Measurements from ENCODE around the gene ABHD16A.

The ABHD16A gene

GRCh38 chr6:31717499-31718222 is 14.5 kb upstream of the ABHD16A start:
- TF ChIP-seq CTCF (IDR thresholded peaks at IDR 0.05), result no peak
- intact Hi-C loops (cut with DNase I; ENCODE audit: low total_unique reads), result no loop called here
- DNase-seq, result no peak
- H3K4me1 ChIP-seq, result no peaks in the 10 kb centered on the region
- H3K27ac ChIP-seq, result no peak overlapping the region
- no peaks in the 10 kb centered on the region for H3K9me3 ChIP-seq
- peaks cover 0 to 1% of the 10 kb centered on the region in 2 donors for H3K27me3 ChIP-seq
- H3K4me3 ChIP-seq, result no peak overlapping the region
- H3K36me3 ChIP-seq, result no peaks in the 10 kb centered on the region

GRCh38 chr6:31715022-31715958 is 12.2 kb upstream of the ABHD16A start, which contains the start of gene LY6G6D:
Gene LY6G6D, plus strand, starts transcription at chr6:31715348. Its CDS starts 8 bp downstream, at chr6:31715356.
- Histone ChIP-seq H3K4me1 (no peaks in the 10 kb centered on the region), H3K36me3 (no peaks in the 10 kb centered on the region), H3K27ac (no peak within 1 kb of the TSS), H3K27me3 (peaks cover 0 to 21% of the 10 kb centered on the region in 2 donors), H3K9me3 (no peaks in the 10 kb centered on the region), H3K4me3 (no peak within 1 kb of the TSS)
- TF ChIP-seq CTCF (IDR thresholded peaks at IDR 0.05), result no peak
- DNase-seq, result no peak
- intact Hi-C loops (cut with DNase I; ENCODE audit: low total_unique reads), result no loop called here

- H3K4me1 ChIP-seq, result no peaks in the 10 kb centered on the region
- no peak overlapping the region for H3K4me3 ChIP-seq
- H3K36me3 ChIP-seq, result no peaks in the 10 kb centered on the region
- H3K27ac ChIP-seq, result no peak overlapping the region
- intact Hi-C loops (cut with DNase I; ENCODE audit: low total_unique reads), result loop anchor here (5.0 kb wide), 1 partner anchor 577 kb away; the partner anchor contains the start of gene PSORS1C2
- no peak for TF ChIP-seq CTCF (IDR thresholded peaks at IDR 0.05)
- no peaks in the 10 kb centered on the region for H3K9me3 ChIP-seq
- no peak for DNase-seq
- H3K27me3 ChIP-seq, result peaks cover 0 to 29% of the 10 kb centered on the region in 2 donors
These were observed 11.0 kb upstream of the ABHD16A start for GRCh38 chr6:31713991-31714684.

GRCh38 chr6:31713465-31713864 is 10.3 kb upstream of the ABHD16A start:
- Histone ChIP-seq H3K9me3 (no peaks in the 10 kb centered on the region), H3K4me3 (no peak overlapping the region), H3K27ac (no peak overlapping the region), H3K36me3 (no peaks in the 10 kb centered on the region), H3K27me3 (peaks cover 0 to 29% of the 10 kb centered on the region in 2 donors), H3K4me1 (no peaks in the 10 kb centered on the region)
- no peak for TF ChIP-seq CTCF (IDR thresholded peaks at IDR 0.05)
- no peak for DNase-seq
- intact Hi-C loops (cut with DNase I; ENCODE audit: low total_unique reads), result loop anchor here (5.0 kb wide), 1 partner anchor 576 kb away; the partner anchor contains the start of gene PSORS1C2

GRCh38 chr6:31712296-31712695 is 9.2 kb upstream of the ABHD16A start:
- Histone ChIP-seq H3K27ac (no peak overlapping the region), H3K36me3 (no peaks in the 10 kb centered on the region), H3K4me1 (no peaks in the 10 kb centered on the region), H3K4me3 (no peak overlapping the region), H3K27me3 (peaks cover 0 to 29% of the 10 kb centered on the region in 2 donors), H3K9me3 (no peaks in the 10 kb centered on the region)
- intact Hi-C loops (cut with DNase I; ENCODE audit: low total_unique reads), result loop anchor here (5.0 kb wide), 1 partner anchor 575 kb away; the partner anchor contains the start of gene PSORS1C2
- TF ChIP-seq CTCF (IDR thresholded peaks at IDR 0.05), result peak in 1 of 2 experiments; percentile 8
- no peak for DNase-seq

Data from tibial artery (tissue), 4 donors.